ENCODE measurements around the gene ARHGAP9.

DNA sequence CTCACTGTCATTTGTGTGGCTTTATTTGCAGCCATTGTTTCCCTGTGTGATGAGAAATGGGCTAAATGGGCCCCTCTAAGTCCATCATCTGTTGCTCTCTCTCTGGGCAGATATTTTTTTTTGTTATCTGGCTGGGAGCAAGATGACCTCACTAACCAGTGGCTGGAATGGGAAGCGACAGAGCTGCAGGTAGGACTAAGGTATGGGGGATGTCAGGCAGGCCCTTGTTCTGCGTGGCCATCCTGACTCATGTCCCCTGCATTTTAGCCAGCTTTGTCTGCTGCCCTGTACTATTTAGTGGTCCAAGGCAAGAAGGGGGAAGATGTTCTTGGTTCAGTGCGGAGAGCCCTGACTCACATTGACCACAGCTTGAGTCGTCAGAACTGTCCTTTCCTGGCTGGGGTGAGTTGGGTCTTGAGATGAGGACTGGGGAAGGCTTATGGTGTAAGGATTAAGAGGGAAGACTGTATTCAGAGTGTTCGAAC lies 9.5 kb upstream of the ARHGAP9 start:
- TF ChIP-seq CTCF (IDR thresholded peaks at IDR 0.05; ENCODE audit: low read depth, low read length, poor library complexity, severe bottlenecking), result no peak
- no peak for TF ChIP-seq EZH2phosphoT487 (IDR thresholded peaks at IDR 0.05; ENCODE audit: borderline replicate concordance, low read length)
